ENCODE data around the gene ANKH.
A peak's percentile ranks its signal among the peaks of the same experiment; 100 is the strongest.

The ANKH gene

DNA sequence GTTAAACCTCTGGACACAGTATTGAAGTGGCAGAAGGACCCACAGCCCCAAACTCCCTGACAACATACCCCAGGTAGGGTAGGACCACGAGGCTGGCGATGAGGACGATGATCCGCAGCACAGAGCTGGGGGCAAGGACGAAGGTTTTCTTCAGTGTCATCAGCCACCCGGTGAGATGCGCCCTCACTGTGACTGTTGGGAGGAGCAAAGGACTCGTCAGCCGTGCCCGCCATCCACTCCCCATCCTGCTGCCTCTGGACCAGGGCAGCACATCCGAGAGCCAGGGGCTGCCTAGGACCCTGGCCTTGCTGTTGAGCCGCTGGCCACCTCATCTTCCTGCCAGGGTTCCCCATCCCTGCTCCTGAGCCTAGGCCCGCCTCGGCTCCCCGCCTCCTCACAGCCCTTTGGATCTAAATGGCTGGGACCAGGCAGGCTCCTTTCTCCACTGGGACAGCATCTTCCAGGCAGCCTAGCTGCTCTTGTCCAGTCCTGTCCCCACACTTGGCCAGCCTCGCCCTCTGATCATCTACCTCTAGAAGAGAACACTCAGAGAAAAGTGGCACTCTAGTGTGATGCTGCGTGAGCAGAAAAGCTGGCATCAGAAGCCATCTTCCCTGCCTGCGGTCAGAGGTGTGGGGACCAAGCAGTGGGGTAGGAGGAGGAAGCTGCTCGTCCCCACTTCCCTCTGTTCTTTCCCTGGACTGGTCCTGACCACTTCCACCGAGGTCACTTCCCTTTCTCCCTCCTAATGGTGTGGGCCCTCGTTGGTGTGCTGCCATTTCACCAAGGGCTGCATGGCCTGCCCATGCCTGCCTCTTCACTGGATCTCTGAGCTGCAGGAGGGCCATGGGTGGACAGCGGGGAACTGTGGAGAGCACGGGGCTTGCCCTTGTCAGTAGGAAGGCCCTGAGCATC is 157.8 kb downstream of the ANKH start:
- no peak for DNase-seq (ENCODE audit: low read depth)

DNA sequence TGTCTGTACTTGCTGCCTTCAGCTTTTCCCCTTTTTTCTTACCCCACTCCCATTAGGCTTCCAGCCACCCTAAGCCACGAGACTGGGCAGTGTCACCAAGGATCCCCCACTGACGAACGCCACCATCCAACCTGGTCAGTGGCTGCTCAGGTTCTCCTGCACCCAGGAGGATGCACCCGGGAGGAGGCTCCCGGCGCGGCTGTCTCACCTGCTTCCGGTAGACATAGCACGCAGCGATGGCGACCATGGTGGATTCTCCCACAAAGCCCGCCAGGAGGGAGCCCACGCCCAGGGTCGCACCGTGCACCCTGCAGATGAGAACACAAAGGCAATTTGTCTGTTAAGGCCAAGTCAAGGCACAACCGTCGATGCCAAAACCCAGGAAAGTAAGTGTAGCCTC is 158.9 kb downstream of the ANKH start:
- no peak for DNase-seq (ENCODE audit: low read depth)

DNA sequence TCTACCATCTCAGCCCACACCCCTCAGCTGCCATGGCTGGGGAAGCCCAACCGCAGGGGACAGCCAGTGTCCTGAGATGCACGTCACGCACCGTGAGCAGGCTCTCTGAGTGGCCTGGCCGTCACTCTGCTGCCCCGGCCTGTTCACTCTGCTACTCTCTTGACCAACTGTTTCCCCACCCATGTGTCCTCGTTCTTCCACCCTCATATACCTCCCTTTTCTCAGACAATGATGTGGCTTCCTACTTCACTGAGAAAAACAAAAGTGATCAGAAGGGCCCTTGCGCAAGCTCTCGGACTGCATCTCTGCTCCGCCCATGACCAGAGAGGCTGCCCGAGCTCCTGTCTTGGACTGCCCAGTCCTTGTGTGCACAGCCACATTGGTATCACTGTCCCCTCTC is 159.4 kb downstream of the ANKH start:
- DNase-seq (ENCODE audit: low read depth) = no peak

DNA sequence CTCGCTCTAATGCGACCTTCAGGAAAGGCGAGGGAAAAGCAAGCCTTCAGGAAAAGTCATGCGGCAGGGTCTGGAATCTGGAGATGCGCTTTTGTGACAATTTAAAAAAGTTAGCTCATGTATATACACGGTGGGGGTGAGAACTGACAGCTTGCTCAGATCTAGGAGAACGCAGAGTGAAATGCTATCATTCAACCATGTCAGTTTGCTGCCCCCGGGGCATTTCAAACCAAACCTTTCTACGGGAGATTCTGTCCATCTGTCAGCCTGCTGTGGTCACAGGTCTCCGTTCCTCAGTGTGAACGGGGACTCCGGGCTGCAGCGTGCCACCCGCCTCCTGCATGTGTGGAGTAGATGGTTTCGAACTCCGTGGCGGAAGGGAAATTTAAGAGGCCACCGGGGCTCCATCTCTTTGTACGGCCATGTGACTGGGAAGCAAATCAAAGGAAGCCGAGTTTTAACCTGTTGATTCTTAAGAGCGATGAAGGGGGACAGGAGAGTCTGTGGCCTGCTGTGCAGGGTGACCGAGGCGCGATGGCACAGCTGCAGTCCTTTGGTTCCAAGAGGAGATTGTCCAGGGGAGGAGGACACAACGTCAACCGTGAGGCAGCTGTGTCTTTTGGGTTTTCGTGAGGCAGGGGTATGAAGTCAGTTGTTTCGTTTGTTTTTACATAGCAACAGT is 161.1 kb downstream of the ANKH start:
- DNase-seq (ENCODE audit: low read depth) = no peak

DNA sequence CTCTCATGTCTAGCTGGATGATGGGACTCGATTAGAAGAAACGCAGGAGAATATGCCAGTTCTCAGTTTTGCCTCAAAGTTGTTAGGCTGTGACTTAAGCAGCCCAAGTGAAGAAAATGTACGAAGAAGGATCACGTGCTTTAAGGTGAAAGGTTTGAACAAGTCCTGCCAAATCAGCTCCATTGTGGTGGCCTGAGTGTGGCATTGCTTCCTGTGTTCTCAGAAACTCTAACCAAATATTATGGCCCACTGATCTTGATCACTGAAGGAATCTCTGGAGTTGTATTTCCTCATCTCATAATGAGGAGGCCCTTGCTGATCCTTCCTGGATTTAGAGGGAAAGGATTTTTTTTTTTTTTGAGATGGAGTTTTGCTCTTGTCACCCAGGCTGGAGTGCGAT is 163.0 kb downstream of the ANKH start:
- DNase-seq (ENCODE audit: low read depth) = no peak

DNA sequence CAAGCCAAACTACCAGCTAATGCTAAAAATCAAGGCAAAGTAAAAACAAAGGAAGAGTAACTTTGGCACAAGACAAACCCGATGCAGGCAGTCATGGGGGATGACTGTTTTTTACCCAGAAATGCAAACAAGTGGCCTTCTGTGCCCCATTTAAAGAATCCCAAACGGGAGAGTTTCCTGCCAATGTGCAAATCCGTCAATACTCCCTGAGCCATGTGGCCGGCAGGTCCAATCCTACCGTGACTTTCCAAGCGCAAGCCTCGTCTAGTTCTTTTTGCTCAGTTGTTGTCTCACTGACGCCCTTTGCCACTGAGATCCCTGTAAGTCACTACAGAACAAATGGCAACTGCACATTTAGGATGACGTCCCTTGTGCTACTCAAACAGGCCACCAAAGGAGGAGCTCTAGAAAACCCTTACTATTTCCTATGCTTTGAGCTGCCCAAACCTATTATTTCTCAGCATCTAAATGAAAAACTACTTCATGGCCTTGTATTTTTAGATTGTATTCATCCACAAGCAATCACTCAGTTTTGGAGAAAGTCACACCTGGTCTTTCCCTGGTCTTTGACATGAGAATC is 163.7 kb downstream of the ANKH start:
- no peak for DNase-seq (ENCODE audit: low read depth)

DNA sequence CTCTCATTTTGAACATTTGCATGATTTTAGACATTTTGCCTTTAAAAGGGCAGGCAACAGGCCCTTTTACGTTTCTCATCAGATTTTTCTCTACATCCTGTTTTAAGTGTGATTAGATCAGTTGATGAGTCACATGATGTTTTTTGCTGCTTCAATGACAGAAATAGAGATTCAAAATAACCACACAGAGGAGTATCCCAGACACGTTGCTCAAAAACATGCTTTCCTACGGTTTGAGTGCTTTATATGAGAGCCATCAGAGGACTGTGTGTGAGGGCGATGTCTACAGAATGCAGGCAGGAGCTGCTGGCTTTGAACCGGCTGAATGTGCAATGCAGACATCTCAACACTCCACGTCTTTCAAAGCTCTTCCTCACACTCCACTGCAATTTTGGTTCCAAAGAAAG is 165.0 kb downstream of the ANKH start:
- DNase-seq (ENCODE audit: low read depth) = peak; percentile 79

DNA sequence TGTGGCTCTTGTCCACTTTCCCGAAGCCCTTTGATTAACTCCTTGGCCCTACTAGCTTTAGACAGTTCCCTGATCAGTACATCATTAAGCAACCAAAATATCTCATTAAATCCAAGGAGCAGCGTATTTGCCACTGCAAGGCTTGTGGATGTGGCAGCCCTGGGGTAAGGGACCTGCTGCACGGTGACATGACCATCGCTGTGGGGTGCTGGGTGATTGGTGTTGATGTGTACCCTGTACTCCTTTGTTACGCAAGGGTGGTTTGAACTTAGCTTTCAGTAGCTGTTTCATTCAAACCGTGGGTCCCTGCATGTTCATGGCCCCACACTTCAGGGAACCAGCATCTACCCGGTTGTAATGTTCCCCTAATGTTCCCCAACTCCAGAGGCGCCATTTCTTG is 166.0 kb downstream of the ANKH start:
- DNase-seq (ENCODE audit: low read depth) = no peak

DNA sequence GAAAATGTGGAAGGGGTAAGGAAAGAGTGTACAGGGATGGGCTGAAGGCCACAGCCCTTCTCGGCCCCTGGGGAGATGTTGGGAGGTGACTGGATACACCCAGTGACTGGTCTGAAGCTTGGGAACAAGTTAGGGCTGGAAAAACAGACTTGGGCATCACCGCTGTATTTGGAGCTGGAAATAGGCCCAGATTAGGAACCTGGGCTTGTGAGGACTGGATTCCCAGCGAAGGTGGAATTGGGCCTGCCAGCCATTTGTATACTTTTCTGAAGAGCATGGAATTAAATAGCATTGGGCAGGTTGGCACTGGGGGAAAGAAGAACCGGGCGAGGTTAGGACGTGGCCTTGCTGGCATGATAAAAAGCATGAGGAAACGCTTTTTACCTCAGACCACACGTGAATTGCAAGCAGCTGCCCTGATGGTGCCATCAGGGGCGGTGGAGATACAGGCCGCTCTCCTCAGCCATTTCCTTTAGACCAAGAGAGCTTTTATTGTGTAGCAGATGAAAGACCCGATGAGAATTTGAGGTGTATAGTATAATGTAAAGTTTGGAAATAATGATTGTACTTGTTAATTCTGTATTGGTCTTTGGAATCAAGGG is 169.2 kb downstream of the ANKH start:
- DNase-seq (ENCODE audit: low read depth) = no peak

DNA sequence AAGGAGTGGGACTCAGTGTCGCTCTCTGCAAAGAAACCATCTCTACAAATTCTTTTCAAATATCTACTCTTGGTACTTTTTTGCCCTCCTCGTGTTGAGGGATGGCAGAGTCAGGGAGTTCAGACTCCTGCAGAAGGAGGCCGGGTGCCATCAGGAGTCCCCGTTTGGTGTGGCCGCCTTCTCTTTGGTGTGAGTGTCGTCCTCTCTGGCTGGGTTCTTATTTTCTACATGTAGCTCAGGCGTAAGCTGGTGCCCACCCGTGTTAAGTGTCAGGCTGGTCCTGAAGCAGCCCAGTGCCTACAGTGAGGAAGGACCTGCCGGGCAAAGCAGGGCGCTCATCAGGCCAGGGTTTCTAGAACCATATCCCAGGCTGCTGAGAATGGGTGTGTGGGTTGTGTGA is 170.0 kb downstream of the ANKH start:
- no peak for DNase-seq (ENCODE audit: low read depth)

DNA sequence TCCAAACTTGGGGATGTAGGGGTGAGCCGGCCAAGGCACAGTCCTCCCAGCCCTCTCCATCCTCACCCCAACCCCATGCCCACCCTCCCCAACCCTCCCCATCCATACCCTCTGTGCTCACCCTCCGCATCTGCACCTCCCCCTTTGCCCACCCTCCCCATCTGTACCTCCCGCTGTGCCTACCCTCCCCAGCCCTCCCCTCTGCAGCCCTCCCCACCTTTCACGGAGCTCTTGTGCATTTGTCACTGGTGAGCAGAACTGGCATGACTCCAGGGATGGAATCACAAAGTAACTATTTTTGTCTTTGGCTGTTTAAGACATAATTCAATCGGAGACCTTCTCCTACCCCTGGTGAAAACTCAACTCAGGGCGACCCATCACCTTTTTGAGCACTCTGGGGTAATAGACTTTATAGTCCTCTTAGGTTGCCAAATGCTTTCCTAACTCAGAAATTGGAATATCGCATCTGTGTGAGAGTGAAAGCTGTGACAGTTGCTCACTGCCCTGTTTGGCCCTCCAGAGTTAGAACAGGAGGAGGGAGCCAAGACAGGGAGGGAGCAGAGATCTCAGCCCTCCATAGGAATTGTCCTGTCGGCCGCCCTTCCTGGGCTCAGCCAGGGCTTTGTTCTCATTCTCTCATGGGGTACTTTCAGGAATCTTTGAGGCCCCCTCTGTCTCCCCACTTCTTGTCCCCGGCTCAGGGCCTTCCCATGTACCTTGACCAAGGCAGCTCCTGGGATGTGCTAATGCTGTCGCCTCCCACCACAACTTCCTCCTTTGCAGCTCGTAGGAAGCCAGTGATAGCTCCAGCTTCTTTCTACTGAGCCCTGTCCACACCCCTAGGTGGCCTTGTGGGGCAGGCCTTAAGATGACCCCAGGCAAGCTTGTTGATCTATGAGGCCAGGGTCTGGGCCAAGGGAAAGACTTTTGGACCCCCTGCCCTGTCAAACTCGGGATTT is 170.8 kb downstream of the ANKH start:
- DNase-seq (ENCODE audit: low read depth) = no peak

DNA sequence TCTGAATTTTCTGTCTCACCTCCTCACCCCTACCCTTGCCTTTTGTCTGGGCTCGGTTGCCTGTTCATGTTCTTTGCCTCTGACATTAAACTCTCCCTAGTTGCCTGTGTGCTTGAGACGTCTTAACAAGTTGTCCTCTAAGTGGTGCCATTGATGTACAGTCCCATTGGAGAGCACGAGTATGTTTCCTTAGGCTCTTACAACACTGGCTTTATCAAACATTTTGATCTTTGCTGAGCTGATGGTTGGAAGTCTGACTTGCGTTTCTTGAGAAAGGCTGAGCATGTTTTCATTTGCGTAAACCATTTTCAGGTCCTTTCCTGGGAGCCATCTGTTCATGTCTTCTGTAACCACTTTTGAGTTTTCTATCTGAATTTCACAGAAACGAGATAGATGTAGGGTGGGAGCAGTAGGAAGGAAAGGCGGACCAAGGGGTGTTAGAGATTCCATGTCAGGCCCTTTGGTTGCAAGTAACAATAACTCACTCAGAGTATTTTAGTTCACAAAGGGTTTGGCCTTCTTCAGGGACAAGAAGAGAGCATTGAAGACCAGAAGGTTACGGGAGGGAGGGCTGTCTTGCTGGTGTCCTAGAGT is 171.7 kb downstream of the ANKH start:
- DNase-seq (ENCODE audit: low read depth) = no peak

DNA sequence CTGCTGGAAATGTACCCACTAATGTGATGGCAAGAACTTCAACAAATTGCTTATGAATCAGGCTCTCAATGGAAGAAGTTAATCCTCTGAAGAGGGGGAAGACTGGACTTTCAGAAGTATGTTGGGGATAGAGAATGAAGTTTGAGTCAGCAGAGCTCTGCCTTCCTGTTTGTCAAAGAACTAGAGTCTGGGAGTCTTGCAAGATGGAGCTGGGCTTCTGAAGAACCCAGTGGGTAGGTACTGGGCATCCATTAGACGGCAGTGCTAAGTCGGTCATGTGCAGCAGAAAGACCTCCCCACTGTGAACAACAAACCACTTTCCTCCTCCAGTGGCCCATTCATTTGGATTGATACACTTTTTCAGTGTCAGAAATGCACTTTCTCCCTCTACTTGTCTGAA is 172.4 kb downstream of the ANKH start:
- DNase-seq (ENCODE audit: low read depth) = no peak

DNA sequence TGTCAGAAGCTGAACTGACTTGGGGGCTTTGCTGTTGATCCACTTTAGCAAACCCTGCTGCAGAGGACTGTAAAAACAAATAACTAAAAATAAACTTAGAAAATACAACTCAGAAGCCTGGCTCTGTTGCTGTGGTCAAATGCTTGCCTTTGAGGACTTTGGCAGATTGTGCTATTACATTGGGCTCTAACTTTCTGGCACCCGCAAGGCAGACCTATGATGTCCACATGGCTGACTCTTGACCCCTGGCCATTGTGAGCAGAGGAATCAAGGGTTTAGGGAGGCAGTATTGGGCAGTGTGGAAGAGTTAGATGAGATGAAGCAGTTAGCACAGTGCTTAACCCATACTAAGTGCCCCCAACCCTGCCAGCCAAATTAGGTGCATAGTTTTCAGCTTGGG is 173.1 kb downstream of the ANKH start:
- DNase-seq (ENCODE audit: low read depth) = no peak

DNA sequence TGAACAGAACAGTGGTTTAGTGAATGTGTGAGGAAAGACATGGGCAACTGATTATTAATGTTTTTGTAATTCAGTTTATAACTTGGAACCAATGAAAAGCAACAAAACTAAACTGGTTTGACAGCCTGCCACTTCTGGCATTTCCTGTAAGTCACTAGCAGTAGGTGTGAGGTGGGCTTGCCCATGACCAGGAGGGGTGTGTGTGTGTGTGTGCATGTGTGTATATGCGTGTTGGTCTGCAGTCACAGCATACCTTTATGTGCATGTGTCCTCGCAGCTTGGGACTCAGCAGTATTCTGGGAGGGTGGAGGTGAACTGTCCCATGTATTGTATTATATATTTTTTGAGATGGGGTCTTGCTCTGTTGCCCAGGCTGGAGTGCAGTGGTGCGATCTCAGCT is 174.7 kb downstream of the ANKH start:
- DNase-seq (ENCODE audit: low read depth) = no peak

DNA sequence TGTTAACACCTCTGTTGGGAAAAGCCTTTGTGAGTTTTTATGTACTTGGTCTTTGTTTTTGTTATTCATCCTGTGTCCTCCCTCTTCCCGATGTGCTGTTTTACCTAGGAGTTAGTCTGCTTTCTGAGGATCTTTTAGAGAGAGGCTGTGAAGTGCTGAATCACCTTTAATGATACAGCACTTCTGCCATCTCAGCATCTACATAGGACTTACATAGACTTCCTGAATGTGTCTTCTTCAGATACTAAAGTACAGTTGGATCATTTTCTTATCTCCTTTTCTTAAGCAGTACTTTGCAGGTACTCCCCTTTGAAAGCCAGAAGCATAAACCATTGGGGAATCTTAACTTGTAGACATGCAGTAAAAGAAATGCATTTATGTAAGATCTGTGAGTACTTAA is 175.5 kb downstream of the ANKH start:
- DNase-seq (ENCODE audit: low read depth) = peak; percentile 41

DNA sequence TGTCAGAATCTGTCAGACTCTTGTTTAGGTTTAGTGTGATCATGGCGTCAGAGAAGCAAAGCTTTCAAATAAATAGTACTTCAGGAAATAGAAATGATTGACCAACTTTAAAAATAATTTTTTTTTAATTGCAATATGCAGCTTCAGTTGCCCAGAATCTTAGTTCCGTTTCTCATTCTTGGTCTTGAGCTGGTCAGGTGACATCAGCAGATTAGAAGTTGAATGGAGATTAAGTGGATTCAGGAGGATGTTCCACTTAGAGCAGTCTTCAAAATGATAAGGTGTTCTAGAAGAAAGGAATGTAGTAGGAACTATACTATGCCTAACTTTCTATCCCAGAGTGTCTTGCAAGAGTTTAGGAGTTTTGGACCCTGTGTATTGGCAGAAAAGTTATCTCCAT is 176.4 kb downstream of the ANKH start:
- no peak for DNase-seq (ENCODE audit: low read depth)

DNA sequence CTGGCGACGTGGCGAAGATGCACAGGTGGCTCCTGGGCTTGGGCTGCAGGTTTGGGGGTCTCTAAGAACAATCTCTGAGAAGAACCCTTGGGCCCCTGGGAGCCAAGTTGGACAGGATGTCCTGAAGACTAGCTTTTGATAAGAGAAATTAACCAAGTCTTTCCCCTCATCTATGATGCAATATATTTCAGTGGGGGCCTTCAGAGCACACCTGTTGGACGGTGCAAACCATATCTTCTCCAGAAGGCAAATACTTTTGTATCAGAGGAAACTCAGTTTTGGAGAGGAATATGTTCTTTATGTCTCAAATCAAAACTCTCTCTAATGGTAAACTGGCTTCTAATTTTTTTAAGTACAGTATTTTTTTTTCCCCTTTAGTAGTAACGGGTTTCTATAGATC is 178.5 kb downstream of the ANKH start:
- no peak for DNase-seq (ENCODE audit: low read depth)

DNA sequence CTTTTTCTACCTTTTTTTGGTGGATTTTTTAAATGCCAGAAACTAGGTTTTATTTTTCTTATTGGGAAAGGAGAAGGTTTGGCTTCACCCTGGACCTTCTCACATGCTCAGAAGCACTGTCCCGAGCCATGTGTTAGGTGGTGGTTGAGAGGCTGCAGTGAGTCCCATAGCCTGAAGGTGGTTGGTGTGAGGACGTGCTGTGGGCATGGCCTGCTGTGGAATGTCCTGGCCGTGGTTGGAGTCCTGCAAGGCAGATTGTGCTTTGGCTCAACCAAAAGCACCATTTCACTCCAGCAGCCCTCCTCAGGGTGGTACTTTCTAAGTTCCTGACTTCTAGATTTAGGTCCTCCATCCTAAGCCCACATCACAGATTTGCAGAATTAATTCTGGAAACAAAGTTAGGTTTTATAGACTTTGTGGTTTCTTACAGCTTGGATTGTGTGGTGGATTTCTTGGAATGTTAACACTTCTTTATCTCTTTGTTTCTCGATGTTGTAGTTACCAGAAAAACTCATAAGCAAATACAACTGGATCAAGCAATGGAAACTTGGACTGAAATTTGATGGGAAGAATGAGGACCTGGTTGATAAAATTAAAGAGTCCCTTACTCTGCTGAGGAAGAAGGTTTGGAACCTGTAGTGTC is 184.4 kb downstream of the ANKH start:
- DNase-seq (ENCODE audit: low read depth) = no peak

DNA sequence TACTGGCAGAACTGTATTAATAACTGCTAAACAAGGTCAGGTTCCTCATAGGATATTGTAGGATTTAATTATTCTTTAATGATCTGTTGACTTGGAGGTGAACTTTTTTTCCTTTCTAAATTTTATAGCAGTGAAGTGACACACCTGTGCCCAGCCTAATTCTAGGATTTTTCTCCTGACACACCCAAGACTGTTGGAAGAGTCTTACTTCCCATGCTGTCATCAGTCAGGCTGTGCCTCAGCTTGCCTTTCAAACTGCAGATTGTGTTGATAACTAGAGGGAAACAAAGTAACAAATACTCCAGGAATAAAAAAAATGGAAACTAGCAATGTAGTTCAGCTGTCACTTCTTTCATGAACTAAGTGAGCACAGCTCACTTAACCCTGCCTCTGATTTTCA is 185.1 kb downstream of the ANKH start:
- no peak for DNase-seq (ENCODE audit: low read depth)

DNA sequence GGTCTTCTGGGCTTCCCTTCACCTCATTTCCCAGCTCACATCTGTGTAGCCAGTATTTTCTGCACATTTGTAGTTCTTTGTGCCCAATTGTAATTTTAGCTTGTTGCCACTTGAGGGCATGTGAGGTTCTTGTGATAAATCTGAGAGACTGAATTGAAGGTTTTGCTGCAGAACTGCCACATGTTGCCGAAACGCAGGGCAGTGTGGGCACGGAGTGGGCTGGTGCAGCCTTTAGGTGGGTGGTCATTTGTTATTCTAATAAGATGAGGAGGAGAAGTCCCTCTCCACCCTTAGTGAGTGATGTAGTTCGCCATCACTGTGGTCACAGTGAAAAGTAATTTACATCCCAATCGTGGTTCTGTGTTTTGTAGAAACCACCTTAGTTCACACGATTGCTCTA is 185.8 kb downstream of the ANKH start:
- DNase-seq (ENCODE audit: low read depth) = peak; percentile 67
